Activated gamma-delta T cell treated with Interleukin-2 at 50 U/mL for 16 hours (primary cell): ENCODE measurements around the gene PAPOLA.

Experiments used
- DNase-seq: peaks from one replicate; pipeline ENCODE4 v3.0.0-alpha.2; 2020

PAPOLA gene

GRCh38 chr14:96587823-96588385 is 85.7 kb downstream of the PAPOLA start:
- DNase-seq: no peak

- DNase-seq: no peak
These were observed 86.5 kb downstream of the PAPOLA start for GRCh38 chr14:96588410-96589257.

- no peak for DNase-seq
These were observed 87.4 kb downstream of the PAPOLA start for GRCh38 chr14:96589577-96589976.

GRCh38 chr14:96590190-96590864 is 88.1 kb downstream of the PAPOLA start:
- DNase-seq: no peak

GRCh38 chr14:96592591-96593386 is 90.6 kb downstream of the PAPOLA start:
- DNase-seq: peak; percentile 58

- no peak for DNase-seq
These were observed 92.8 kb downstream of the PAPOLA start for GRCh38 chr14:96594961-96595360.

GRCh38 chr14:96597680-96598079 is 95.5 kb downstream of the PAPOLA start:
- no peak for DNase-seq

- DNase-seq: no peak
These were observed 96.2 kb downstream of the PAPOLA start for GRCh38 chr14:96598332-96598928.

GRCh38 chr14:96599076-96599475 is 96.9 kb downstream of the PAPOLA start:
- DNase-seq: no peak

GRCh38 chr14:96602186-96602585 is 100.0 kb downstream of the PAPOLA start:
- DNase-seq: no peak

GRCh38 chr14:96603350-96604255 is 101.4 kb downstream of the PAPOLA start:
- DNase-seq: no peak

- no peak for DNase-seq
These were observed 112.3 kb downstream of the PAPOLA start for GRCh38 chr14:96614481-96614881.

- no peak for DNase-seq
These were observed 114.1 kb downstream of the PAPOLA start for GRCh38 chr14:96616161-96616721.
